Mesenchymal stem cell (in vitro differentiated cells and primary cell): ENCODE results near the gene HCRTR1.

Experiments
- DNase-seq: peaks from one replicate; pipeline ENCODE4 v3.0.0-alpha.2; 2013
- H2AFZ ChIP-seq: one replicate; pipeline ENCODE4 v1.6.1; 2013; ENCODE audit warnings: low read depth, mild to moderate bottlenecking, control low read depth, inconsistent platforms, low read length, moderate library complexity
- H2AK5ac ChIP-seq: 2 replicates; pipeline ENCODE4 v1.6.1; 2013; ENCODE audit warnings: low read length, moderate library complexity, mild to moderate bottlenecking, inconsistent platforms; ENCODE audit not compliant: severe bottlenecking
- H2BK120ac ChIP-seq: one replicate; pipeline ENCODE4 v1.6.1; 2013; ENCODE audit warnings: low read depth, mild to moderate bottlenecking, inconsistent platforms, low read length, moderate library complexity
- H2BK12ac ChIP-seq, 2 experiments: one replicate each; pipeline ENCODE4 v1.6.1; 2013; ENCODE audit warnings: inconsistent platforms in 2 of 2, low read length in 2 of 2, mild to moderate bottlenecking in 2 of 2, moderate library complexity in 2 of 2, control low read depth in 1 of 2
- H2BK15ac ChIP-seq: one replicate; pipeline ENCODE4 v1.6.1; 2013; ENCODE audit warnings: mild to moderate bottlenecking, low read depth, inconsistent platforms; ENCODE audit not compliant: poor library complexity, severe bottlenecking
- H2BK5ac ChIP-seq: 2 replicates; pipeline ENCODE4 v1.6.1; 2013; ENCODE audit warnings: low read depth, mild to moderate bottlenecking, low read length, control low read depth, inconsistent platforms; ENCODE audit not compliant: poor library complexity, severe bottlenecking
- H3K14ac ChIP-seq, 2 experiments: one replicate each; pipeline ENCODE4 v1.6.1; 2013; ENCODE audit warnings: inconsistent platforms in 2 of 2, low read length in 2 of 2, control low read depth in 1 of 2, mild to moderate bottlenecking in 1 of 2, moderate library complexity in 1 of 2
- H3K18ac ChIP-seq, 2 experiments: one replicate each; pipeline ENCODE4 v1.6.1; 2013; ENCODE audit warnings: inconsistent platforms in 2 of 2, low read length in 2 of 2, control low read depth in 1 of 2, low read depth in 1 of 2, mild to moderate bottlenecking in 1 of 2
- H3K23ac ChIP-seq, 2 experiments: one replicate each; pipeline ENCODE4 v1.6.1; 2013; ENCODE audit warnings: inconsistent platforms in 2 of 2, low read length in 2 of 2, mild to moderate bottlenecking in 2 of 2, moderate library complexity in 2 of 2, control low read depth in 1 of 2
- H3K27ac ChIP-seq: 2 replicates; pipeline ENCODE4 v1.5.1; 2013; ENCODE audit warnings: mild to moderate bottlenecking, moderate library complexity, low read length, control low read depth, inconsistent platforms; ENCODE audit not compliant: poor library complexity, severe bottlenecking
- H3K27me3 ChIP-seq, 2 experiments: 2 replicates each; pipeline versions ENCODE4 v1.6.1 to v1.7.0; 2013; ENCODE audit warnings: low read length in 2 of 2, mild to moderate bottlenecking in 2 of 2, moderate library complexity in 2 of 2, control low read depth in 1 of 2, inconsistent platforms in 1 of 2; ENCODE audit not compliant: control insufficient read depth in 1 of 2, insufficient read depth in 1 of 2
- H3K36me3 ChIP-seq, 2 experiments: 2 replicates each; pipeline versions ENCODE4 v1.6.1 to v1.7.0; 2013; ENCODE audit warnings: low read length in 2 of 2, control low read depth in 1 of 2, inconsistent platforms in 1 of 2, low read depth in 1 of 2, mild to moderate bottlenecking in 1 of 2; ENCODE audit not compliant: insufficient read depth in 2 of 2, control insufficient read depth in 1 of 2
- H3K4ac ChIP-seq, 2 experiments: one replicate each; pipeline ENCODE4 v1.6.1; 2013; ENCODE audit warnings: inconsistent platforms in 2 of 2, low read length in 2 of 2, mild to moderate bottlenecking in 2 of 2, moderate library complexity in 2 of 2, control low read depth in 1 of 2, low read depth in 1 of 2
- H3K4me1 ChIP-seq: 2 replicates; pipeline ENCODE4 v1.6.1; 2013; ENCODE audit warnings: low read depth, low read length, control low read depth; ENCODE audit not compliant: control insufficient read depth, insufficient read depth
- H3K4me2 ChIP-seq: 2 replicates; pipeline ENCODE4 v1.6.1; 2013; ENCODE audit warnings: low read length, mild to moderate bottlenecking, inconsistent platforms; ENCODE audit not compliant: poor library complexity, severe bottlenecking
- H3K4me3 ChIP-seq, 2 experiments: 2 replicates each; pipeline versions ENCODE4 v1.5.1 to v1.7.0; 2013; ENCODE audit warnings: low read length in 2 of 2, mild to moderate bottlenecking in 2 of 2, control low read depth in 1 of 2, low read depth in 1 of 2; ENCODE audit not compliant: insufficient read depth in 1 of 2
- H3K79me1 ChIP-seq: replicated peaks from 2 replicates; pipeline ENCODE4 v1.6.1; 2013; ENCODE audit warnings: mild to moderate bottlenecking, control low read depth, low read length, inconsistent platforms; ENCODE audit not compliant: poor library complexity, severe bottlenecking
- H3K9ac ChIP-seq: 2 replicates; pipeline ENCODE4 v1.7.0; 2013; ENCODE audit warnings: mild to moderate bottlenecking, low read length, moderate library complexity
- H3K9me3 ChIP-seq: 2 replicates; pipeline ENCODE4 v1.7.0; 2013; ENCODE audit warnings: mild to moderate bottlenecking, low read length; ENCODE audit not compliant: control insufficient read depth
- H4K8ac ChIP-seq: one replicate; pipeline ENCODE4 v1.6.1; 2013; ENCODE audit warnings: inconsistent platforms, mild to moderate bottlenecking, low read length, moderate library complexity
- H4K91ac ChIP-seq: one replicate; pipeline ENCODE4 v1.6.1; 2013; ENCODE audit warnings: mild to moderate bottlenecking, low read length, inconsistent platforms
- WGBS: methylation state at CpG from one replicate; pipeline ENCODE4 v1.1.7; 2013; ENCODE audit warnings: mixed read lengths; 5-methylcytosine and 5-hydroxymethylcytosine counted together

Gene HCRTR1

GRCh38 chr1:31626223-31627207, 9.0 kb downstream of the HCRTR1 start:
- no peak overlapping the region for H2BK12ac ChIP-seq
- H3K4me1 ChIP-seq: peaks cover 17% of the 10 kb centered on the region
- H3K14ac ChIP-seq: no peak overlapping the region
- H2AFZ ChIP-seq: no peak overlapping the region
- H3K9me3 ChIP-seq: no peaks in the 10 kb centered on the region
- no peak overlapping the region for H3K18ac ChIP-seq
- peak; percentile 17 for DNase-seq
- no peak overlapping the region for H3K27ac ChIP-seq
- H4K91ac ChIP-seq: no peak overlapping the region
- H3K23ac ChIP-seq: no peak overlapping the region
- H3K79me1 ChIP-seq: peaks cover 11% of the 10 kb centered on the region
- H2BK5ac ChIP-seq: no peak overlapping the region
- H2AK5ac ChIP-seq: no peak overlapping the region
- no peaks in the 10 kb centered on the region for H3K27me3 ChIP-seq
- no peak overlapping the region for H2BK120ac ChIP-seq
- H3K9ac ChIP-seq: no peak overlapping the region
- H3K4me3 ChIP-seq: no peak overlapping the region
- no peak overlapping the region for H3K4ac ChIP-seq
- H2BK15ac ChIP-seq: no peak overlapping the region
- H3K4me2 ChIP-seq: no peak overlapping the region
- no peak overlapping the region for H4K8ac ChIP-seq
- WGBS: 79% methylated on average over 23 of the region's 23 CpGs
- peaks cover 37 to 57% of the 10 kb centered on the region in 2 experiments for H3K36me3 ChIP-seq

- H3K27me3 ChIP-seq: no peaks in the 10 kb centered on the region
- H4K91ac ChIP-seq: no peak overlapping the region
- no peak overlapping the region for H3K23ac ChIP-seq
- WGBS: 89% methylated on average over 13 of the region's 13 CpGs
- H2AK5ac ChIP-seq: no peak overlapping the region
- no peak overlapping the region for H2BK12ac ChIP-seq
- peaks cover 46 to 65% of the 10 kb centered on the region in 2 experiments for H3K36me3 ChIP-seq
- H3K4me3 ChIP-seq: no peak overlapping the region
- H2BK5ac ChIP-seq: no peak overlapping the region
- H3K4ac ChIP-seq: no peak overlapping the region
- H3K4me2 ChIP-seq: no peak overlapping the region
- H2BK120ac ChIP-seq: no peak overlapping the region
- no peak overlapping the region for H3K18ac ChIP-seq
- H3K9me3 ChIP-seq: no peaks in the 10 kb centered on the region
- peaks cover 18% of the 10 kb centered on the region for H3K79me1 ChIP-seq
- no peak overlapping the region for H3K14ac ChIP-seq
- DNase-seq: no peak
- H3K4me1 ChIP-seq: peaks cover 17% of the 10 kb centered on the region
- H2AFZ ChIP-seq: no peak overlapping the region
- no peak overlapping the region for H2BK15ac ChIP-seq
- H3K27ac ChIP-seq: no peak overlapping the region
- peak overlapping the region; percentile 3 for H3K9ac ChIP-seq
- no peak overlapping the region for H4K8ac ChIP-seq
Observed at GRCh38 chr1:31627301-31627929, 9.9 kb downstream of the HCRTR1 start.

GRCh38 chr1:31627930-31628559, 10.6 kb downstream of the HCRTR1 start:
- no peak overlapping the region for H2BK5ac ChIP-seq
- H4K8ac ChIP-seq: no peak overlapping the region
- WGBS: 90% methylated on average over 10 of the region's 11 CpGs
- H2AFZ ChIP-seq: no peak overlapping the region
- peaks cover 18% of the 10 kb centered on the region for H3K4me1 ChIP-seq
- peak overlapping the region; percentile 3 for H3K9ac ChIP-seq
- H2BK120ac ChIP-seq: no peak overlapping the region
- H4K91ac ChIP-seq: no peak overlapping the region
- H3K27ac ChIP-seq: no peak overlapping the region
- H2BK12ac ChIP-seq: no peak overlapping the region
- H3K79me1 ChIP-seq: peaks cover 24% of the 10 kb centered on the region
- DNase-seq: no peak
- H3K4me3 ChIP-seq: no peak overlapping the region
- H3K4ac ChIP-seq: no peak overlapping the region
- H3K4me2 ChIP-seq: no peak overlapping the region
- no peaks in the 10 kb centered on the region for H3K9me3 ChIP-seq
- no peak overlapping the region for H3K14ac ChIP-seq
- no peak overlapping the region for H2AK5ac ChIP-seq
- H3K27me3 ChIP-seq: no peaks in the 10 kb centered on the region
- H3K18ac ChIP-seq: no peak overlapping the region
- peaks cover 52 to 72% of the 10 kb centered on the region in 2 experiments for H3K36me3 ChIP-seq
- no peak overlapping the region for H2BK15ac ChIP-seq
- H3K23ac ChIP-seq: no peak overlapping the region
